Measurements from ENCODE around the gene CABYR. TPM values are rescaled to one million over a fixed set of nuclear protein-coding genes. Genes with fewer than 3 reads are reported as not detected.
"Not testable (repeated sequence)": the region's sequence is repeated elsewhere in the genome, so short reads cannot be mapped to it uniquely, and the experiment has no call there.

CABYR gene
- polyA plus RNA-seq, 1 experiment = 11.7 TPM

- POLR2A ChIA-PET = no interaction called here
- no peak overlapping the region for H3K4me3 ChIP-seq (ENCODE audit: low read depth, low read length)
- H3K27me3 ChIP-seq (ENCODE audit: control insufficient read depth, insufficient read depth, low read length) = no peaks in the 10 kb centered on the region
- no peak for TF ChIP-seq CTCF (IDR thresholded peaks at IDR 0.05; ENCODE audit: insufficient read depth, low read depth, low read length)
- H3K36me3 ChIP-seq (ENCODE audit: control insufficient read depth, insufficient read depth, low read length) = no peaks in the 10 kb centered on the region
- CTCF ChIA-PET = interaction anchor here (2.4 kb wide), 1 partner anchor 34 kb away, joined by 5 read pairs; no protein-coding TSS in a partner anchor
- DNase-seq (ENCODE audit: low read depth) = no peak
Observed at GRCh38 chr18:24142376-24142775, 3.5 kb downstream of the CABYR start.

GRCh38 chr18:24149591-24149990, 10.7 kb downstream of the CABYR start:
- H3K4me3 ChIP-seq (ENCODE audit: low read depth, low read length); POLR2A ChIA-PET; CTCF ChIA-PET; DNase-seq (ENCODE audit: low read depth); H3K36me3 ChIP-seq (ENCODE audit: control insufficient read depth, insufficient read depth, low read length); H3K27me3 ChIP-seq (ENCODE audit: control insufficient read depth, insufficient read depth, low read length): not testable (repeated sequence)

- no peak for TF ChIP-seq CTCF (IDR thresholded peaks at IDR 0.05; ENCODE audit: insufficient read depth, low read depth, low read length)
- Histone ChIP-seq H3K36me3 (ENCODE audit: control insufficient read depth, insufficient read depth, low read length) (peaks cover 8% of the 10 kb centered on the region), H3K4me3 (ENCODE audit: low read depth, low read length) (no peak overlapping the region), H3K27me3 (ENCODE audit: control insufficient read depth, insufficient read depth, low read length) (no peaks in the 10 kb centered on the region)
- ChIA-PET CTCF (interaction anchor here (0.6 to 1.8 kb wide), 2 partner anchors 23 to 37 kb away, joined by 3 to 7 read pairs; no protein-coding TSS in a partner anchor), POLR2A (no interaction called here)
- no peak for DNase-seq (ENCODE audit: low read depth)
Observed at GRCh38 chr18:24153397-24153796, 14.5 kb downstream of the CABYR start.

GRCh38 chr18:24157855-24158254, 19.0 kb downstream of the CABYR start:
- no peak overlapping the region for H3K4me3 ChIP-seq (ENCODE audit: low read depth, low read length)
- H3K36me3 ChIP-seq (ENCODE audit: control insufficient read depth, insufficient read depth, low read length) = peaks cover 9% of the 10 kb centered on the region
- no peak for TF ChIP-seq CTCF (IDR thresholded peaks at IDR 0.05; ENCODE audit: insufficient read depth, low read depth, low read length)
- no peak for DNase-seq (ENCODE audit: low read depth)
- H3K27me3 ChIP-seq (ENCODE audit: control insufficient read depth, insufficient read depth, low read length) = no peaks in the 10 kb centered on the region
- ChIA-PET POLR2A (no interaction called here), CTCF (no interaction called here)

GRCh38 chr18:24160086-24160485, 21.2 kb downstream of the CABYR start:
- H3K4me3 ChIP-seq (ENCODE audit: low read depth, low read length) = no peak overlapping the region
- CTCF ChIA-PET = interaction anchor here (1.0 to 1.6 kb wide), 2 partner anchors 17 to 22 kb away, joined by 3 to 4 read pairs; no protein-coding TSS in a partner anchor
- H3K36me3 ChIP-seq (ENCODE audit: control insufficient read depth, insufficient read depth, low read length) = peaks cover 9% of the 10 kb centered on the region
- no peak for DNase-seq (ENCODE audit: low read depth)
- H3K27me3 ChIP-seq (ENCODE audit: control insufficient read depth, insufficient read depth, low read length) = no peaks in the 10 kb centered on the region
- TF ChIP-seq CTCF (IDR thresholded peaks at IDR 0.05; ENCODE audit: insufficient read depth, low read depth, low read length) = no peak
- POLR2A ChIA-PET = no interaction called here

GRCh38 chr18:24161304-24161703, 22.4 kb downstream of the CABYR start:
- DNase-seq (ENCODE audit: low read depth) = no peak
- ChIA-PET POLR2A (no interaction called here), CTCF (interaction anchor here (1.0 to 1.6 kb wide), 2 partner anchors 15 to 21 kb away, joined by 3 to 4 read pairs; no protein-coding TSS in a partner anchor)
- TF ChIP-seq CTCF (IDR thresholded peaks at IDR 0.05; ENCODE audit: insufficient read depth, low read depth, low read length) = no peak
- Histone ChIP-seq H3K36me3 (ENCODE audit: control insufficient read depth, insufficient read depth, low read length) (peaks cover 4% of the 10 kb centered on the region), H3K27me3 (ENCODE audit: control insufficient read depth, insufficient read depth, low read length) (no peaks in the 10 kb centered on the region), H3K4me3 (ENCODE audit: low read depth, low read length) (no peak overlapping the region)

Measured in BJ (cell line).